HG03159 (cell line): ENCODE measurements around the gene TMEM25.
A peak's percentile ranks its signal among the peaks of the same experiment; 100 is the strongest.

Experiments used
- ATAC-seq: cut with Tn5 transposase; IDR thresholded peaks from one replicate; pipeline ENCODE4 v1.9.1; 2021; ENCODE audit warnings: mild to moderate bottlenecking, moderate library complexity; ENCODE audit not compliant: unreplicated experiment

TMEM25 gene

DNA sequence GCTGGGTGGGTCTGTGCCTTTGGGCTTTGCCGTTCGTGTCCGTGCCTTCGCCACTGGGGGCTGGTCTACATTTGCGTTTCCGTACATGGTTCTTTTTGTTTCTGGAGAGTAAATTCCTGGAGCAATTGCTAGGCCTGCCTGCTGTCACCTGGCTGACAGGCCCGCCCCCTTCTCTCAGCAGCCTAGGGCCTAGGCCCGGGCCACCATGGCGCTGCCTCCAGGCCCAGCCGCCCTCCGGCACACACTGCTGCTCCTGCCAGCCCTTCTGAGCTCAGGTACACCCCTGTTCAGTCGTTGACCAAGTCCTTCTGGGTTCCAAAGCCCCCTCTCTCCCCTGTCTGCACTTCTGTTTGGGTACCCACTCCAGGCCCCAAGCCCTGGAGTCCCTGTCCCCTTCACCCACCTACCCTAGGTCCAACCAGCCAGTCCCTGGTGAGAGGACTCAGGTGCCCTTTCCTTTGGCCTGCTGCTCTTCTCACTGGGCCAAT, 649 bp downstream of the TMEM25 start:
- ATAC-seq: no peak

DNA sequence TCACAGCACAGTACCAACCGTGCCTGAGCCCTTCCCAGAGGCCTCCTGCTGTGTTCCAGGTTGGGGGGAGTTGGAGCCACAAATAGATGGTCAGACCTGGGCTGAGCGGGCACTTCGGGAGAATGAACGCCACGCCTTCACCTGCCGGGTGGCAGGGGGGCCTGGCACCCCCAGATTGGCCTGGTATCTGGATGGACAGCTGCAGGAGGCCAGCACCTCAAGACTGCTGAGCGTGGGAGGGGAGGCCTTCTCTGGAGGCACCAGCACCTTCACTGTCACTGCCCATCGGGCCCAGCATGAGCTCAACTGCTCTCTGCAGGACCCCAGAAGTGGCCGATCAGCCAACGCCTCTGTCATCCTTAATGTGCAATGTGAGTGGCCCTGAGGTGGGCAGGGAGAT, 1.1 kb downstream of the TMEM25 start:
- no peak for ATAC-seq

DNA sequence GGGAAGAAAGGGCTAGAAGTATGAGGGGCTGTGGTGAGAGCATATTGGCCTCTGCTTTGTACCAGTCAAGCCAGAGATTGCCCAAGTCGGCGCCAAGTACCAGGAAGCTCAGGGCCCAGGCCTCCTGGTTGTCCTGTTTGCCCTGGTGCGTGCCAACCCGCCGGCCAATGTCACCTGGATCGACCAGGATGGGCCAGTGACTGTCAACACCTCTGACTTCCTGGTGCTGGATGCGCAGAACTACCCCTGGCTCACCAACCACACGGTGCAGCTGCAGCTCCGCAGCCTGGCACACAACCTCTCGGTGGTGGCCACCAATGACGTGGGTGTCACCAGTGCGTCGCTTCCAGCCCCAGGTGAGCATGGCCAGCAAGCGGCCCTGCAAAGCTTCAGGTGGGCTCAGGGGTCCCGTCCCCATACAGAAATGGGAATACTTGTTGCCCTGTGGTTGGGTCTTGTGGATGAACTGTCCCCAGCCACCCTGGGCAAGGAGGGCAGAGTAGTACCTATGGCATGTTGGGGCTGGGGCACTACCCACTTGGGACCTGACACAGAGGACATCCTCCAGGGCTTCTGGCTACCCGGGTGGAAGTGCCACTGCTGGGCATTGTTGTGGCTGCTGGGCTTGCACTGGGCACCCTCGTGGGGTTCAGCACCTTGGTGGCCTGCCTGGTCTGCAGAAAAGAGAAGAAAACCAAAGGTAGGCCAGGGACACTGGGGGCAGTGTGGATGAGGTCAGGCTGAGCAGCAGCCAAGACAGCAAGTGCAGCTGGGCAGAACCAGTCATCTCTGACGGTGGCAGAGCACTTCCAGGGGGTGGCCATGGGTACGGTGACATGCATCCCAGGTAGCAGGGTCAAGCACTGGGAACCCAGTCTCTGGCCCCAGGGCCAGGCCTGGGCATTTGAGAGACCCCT, 2.1 kb downstream of the TMEM25 start:
- no peak for ATAC-seq

DNA sequence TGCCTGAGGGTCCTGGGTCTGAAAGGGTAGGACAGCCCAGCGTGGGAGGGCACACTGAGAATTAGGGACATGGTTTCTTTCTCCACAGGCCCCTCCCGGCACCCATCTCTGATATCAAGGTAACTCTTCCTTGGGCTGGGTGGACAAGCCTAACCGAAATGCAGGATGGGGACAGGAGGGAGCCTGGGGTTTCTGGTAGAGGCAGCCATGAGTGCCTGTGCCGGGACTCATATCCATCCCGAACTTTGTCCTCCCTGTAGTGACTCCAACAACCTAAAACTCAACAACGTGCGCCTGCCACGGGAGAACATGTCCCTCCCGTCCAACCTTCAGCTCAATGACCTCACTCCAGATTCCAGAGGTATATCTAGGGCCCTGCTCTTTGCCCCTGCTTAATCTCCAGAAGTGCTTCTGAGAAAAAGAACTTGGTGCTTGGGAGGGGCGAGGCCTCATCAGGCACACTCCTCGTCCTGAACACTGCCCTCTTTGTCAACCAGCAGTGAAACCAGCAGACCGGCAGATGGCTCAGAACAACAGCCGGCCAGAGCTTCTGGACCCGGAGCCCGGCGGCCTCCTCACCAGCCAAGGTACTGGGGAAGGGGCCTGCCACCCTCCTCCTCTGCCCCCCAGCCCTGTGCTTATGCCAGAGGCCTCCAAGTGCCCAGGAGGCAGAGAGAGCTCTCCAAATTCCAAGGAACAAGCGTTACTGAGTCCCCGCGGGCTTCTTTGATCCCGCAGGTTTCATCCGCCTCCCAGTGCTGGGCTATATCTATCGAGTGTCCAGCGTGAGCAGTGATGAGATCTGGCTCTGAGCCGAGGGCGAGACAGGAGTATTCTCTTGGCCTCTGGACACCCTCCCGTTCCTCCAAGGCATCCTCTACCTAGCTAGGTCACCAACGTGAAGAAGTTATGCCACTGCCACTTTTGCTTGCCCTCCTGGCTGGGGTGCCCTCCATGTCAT, 3.1 kb downstream of the TMEM25 start:
- no peak for ATAC-seq

DNA sequence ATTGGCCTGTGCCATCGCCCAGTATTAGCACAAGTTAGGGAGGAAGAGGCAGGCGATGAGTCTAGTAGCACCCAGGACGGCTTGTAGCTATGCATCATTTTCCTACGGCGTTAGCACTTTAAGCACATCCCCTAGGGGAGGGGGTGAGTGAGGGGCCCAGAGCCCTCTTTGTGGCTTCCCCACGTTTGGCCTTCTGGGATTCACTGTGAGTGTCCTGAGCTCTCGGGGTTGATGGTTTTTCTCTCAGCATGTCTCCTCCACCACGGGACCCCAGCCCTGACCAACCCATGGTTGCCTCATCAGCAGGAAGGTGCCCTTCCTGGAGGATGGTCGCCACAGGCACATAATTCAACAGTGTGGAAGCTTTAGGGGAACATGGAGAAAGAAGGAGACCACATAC, 4.3 kb downstream of the TMEM25 start:
- no peak for ATAC-seq

DNA sequence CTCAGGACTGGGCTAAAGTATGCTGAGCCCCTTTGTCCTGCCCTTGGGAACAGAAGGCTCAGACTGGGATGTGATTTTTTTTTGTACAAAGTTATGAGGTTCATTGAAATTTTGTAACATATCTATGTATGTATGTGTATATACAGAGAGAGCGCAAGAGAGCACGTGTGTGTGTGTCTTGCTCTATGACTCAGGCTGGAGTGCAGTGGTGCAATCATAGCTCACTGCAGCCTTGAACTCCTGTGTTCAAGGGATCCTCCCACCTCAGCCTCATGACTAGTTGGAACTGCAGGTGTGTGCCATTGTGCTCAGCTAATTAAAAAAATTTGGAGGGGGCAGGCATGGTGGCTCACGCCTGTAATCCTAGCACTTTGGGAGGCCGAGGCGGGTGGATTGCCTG, 5.7 kb downstream of the TMEM25 start:
- ATAC-seq: no peak

DNA sequence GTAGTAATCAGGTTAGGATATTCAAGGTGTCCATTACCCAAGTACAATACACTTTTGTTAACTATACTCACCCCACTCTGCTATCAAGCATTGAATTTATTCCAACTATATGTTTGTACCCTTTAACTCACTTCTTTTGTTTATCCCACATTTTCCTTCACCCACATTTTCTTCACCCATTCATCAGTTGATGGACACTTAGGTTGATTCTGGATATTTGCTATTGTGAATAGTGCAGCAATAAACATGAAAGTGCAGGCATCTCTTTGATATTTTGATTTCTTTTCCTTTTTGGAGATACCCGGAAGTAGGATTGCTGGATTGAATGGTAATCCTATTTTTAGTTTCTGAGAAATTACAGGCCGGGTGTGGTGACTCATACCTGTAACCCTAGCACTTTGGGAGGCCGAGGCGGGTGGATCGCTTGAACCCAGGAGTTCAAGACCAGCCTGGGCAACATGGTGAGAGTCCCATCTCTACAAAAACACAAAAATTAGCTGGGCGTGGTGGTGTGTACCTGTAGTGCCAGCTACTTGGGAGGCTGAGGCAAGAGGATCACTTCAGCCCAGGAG, 6.5 kb downstream of the TMEM25 start:
- no peak for ATAC-seq

DNA sequence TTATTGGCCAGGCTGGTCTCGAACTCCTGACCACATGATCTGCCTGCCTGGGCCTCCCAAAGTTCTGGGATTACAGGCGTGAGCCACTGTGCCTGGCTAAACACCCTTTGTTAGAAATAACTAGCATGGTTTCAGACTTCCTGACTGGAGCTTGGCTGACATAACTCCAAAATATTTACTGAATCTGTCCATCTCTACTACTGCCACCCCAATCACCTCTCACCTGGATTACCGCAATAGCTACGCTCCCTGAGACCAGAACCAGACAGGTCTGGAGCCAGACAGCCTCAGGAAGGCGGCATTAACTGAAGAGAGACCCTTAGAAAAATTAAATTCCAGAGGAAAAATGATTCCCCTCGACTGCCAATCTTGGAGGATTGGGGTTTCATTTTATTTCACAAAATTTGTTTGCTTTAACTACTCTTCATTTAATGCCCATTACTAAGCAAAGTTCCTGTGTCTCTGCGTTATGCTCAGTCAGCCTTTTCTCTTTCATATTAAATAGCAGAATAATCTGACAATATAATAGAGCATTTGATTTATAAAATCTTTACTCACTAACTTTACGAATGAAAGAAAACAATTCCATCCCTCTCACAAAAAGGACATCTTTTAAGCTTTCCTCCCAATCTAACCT, 13.1 kb downstream of the TMEM25 start:
- no peak for ATAC-seq

DNA sequence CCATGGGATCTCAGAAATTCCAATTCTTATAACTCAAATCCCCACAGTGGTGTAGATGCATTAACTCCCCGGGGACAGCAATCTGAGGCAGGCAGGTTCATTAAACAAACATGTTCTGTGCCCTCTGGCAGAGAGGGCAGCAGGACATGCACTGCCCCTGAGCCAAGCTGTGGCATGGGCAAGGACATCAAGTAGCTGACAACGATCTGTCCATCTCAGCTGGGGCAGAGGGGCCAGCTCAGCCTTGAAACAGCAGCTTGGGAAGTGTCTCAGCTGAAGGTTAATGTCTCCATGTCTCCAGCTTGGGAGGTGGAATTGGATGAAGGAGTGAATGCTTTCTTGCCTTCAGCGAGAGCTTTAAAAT, 13.6 kb downstream of the TMEM25 start:
- no peak for ATAC-seq

DNA sequence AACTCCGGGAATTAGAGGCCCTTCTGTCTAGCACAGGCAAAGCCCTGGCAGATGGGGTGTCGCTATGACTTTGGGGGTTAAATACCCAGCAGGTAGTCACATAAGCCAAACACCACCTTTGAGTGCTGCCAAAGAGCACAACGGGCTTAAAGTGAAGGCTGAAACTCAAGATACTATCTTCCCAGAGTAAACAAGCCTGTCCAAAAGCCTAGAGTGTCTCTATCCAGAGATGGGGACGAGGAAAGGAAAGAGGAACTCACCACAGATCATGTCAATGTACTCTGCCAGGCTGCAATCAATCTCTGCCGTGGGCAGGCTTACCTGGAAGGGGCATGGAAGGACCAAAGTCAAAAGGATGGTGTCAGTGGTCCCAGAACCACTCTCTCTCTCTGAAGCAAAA, 14.5 kb downstream of the TMEM25 start:
- no peak for ATAC-seq

DNA sequence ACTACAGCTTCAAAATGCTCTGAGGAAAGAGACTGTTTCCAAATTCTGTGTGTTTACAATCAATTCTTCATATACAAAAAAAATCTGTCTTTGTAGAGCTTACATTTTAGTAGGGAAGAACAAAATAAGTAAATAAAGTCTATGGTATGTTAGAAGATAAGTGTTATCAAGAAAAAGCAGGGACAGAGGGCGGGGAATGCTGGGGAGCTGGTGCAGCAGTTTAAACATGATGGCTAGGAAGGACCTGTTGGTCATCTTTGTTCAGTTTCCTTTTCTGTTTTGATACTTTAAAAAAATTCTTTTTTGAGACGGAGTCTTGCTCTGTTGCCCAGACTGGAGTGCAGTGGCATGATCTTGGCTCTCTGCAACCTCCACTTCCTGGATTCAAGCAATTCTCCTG, 16.1 kb downstream of the TMEM25 start:
- no peak for ATAC-seq

DNA sequence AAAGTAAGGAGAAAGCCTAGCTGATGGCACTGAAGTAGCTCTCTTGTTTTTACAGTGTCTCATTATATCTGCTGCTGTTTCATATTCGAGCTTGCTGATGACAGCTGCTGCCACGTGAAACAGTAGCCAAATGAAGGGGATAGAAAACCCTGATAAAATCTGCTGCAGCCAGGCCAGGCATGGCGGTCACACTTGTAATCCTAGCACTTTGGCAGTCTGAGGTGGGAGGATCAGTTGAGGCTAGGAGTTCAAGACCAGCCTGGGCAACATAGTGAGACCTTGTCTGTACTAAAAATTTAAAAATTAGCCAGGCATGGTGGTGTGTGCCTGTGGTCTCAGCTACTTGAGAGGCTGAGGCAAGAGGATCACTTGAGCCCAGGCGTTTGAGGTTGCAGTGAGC, 21.3 kb downstream of the TMEM25 start:
- ATAC-seq: no peak

DNA sequence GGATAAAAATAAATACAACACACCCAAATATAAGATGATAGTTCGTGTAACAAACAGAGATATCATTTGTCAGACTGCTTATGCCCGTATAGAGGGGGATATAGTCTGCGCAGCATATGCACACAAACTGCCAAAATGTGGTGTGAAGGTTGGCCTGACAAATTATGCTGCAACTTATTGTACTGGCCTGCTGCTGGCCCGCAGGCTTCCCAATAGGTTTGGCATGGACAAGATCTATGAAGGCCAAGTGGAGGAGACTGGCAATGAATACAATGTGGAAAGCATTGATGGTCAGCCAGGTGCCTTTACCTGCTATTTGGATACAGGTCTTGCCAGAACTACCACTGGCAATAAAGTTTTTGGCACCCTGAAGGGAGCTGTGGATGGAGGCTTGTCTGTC, 29.8 kb downstream of the TMEM25 start:
- ATAC-seq: no peak

DNA sequence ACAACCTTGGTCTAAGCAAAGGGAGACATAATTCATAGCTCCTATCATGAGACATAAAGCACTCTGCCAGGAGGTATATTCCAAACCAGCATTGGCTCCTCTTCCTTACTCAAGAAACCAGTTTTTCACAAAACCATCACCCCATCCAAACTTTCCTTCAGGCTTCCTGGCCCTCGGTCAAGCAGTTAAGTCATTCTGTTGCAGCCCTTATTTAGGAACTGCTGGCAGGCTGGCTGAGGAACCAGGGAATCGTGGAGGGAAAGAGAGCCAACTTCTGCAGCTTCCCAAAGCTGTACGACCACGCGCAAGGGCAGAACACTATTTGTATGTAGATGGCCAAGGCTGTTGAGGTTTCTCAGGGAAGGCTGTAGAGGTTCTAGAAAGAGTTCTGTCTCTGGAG, 34.1 kb downstream of the TMEM25 start:
- no peak for ATAC-seq

DNA sequence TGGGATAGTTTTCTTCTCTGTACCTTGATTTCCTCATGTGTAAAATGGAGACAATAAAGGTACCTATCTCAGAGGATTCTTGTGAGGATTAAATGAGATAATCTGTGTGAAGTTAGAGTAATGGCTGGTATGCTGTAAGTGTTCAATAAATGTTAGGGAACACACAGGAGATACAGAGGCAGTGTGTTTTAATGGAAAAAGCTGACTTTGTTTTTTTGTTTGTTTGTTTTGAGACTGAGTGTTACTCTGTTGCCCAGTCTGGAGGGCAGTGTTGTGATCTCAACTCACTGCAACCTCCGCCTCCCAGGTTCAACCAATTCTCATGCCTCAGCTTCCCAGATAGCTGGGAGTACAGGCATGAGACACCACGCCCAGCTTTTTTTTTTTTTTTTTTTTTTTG, 38.7 kb downstream of the TMEM25 start:
- no peak for ATAC-seq

DNA sequence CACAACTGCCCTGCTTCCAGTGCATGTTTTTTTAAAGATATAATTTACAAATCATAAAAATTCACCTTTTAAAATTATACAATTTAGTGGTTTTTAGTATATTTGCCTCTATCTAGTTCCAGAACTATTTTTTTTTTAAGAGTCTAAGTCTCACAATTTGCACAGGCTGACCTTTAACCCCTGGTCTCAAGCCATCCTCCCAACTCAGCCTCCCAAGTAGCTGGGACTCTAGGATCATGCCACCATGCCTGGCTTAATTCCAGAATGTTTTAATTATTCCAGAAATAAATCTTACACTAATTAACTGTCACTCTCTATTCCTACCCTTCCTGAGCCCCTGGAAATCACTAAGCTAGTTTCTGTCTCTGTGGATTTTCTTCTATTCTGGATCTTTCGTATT, 39.8 kb downstream of the TMEM25 start:
- ATAC-seq: no peak

DNA sequence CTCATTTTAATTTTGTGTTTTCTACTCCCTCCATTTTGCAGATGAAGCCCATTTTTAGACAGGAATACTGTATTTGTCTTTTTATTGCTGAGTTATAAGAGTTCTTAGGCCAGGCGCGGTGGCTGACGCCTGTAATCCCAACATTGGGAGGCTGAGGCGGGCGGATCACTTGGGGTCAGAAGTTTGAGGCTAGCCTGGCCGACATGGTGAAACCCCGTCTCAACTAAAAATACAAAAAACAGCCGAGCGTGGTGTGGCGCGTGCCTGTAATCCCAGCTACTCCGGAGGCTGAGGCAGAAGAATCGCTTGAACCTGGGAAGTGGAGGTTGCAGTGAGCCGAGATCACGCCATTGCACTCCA, 40.7 kb downstream of the TMEM25 start:
- peak; percentile 15 for ATAC-seq

DNA sequence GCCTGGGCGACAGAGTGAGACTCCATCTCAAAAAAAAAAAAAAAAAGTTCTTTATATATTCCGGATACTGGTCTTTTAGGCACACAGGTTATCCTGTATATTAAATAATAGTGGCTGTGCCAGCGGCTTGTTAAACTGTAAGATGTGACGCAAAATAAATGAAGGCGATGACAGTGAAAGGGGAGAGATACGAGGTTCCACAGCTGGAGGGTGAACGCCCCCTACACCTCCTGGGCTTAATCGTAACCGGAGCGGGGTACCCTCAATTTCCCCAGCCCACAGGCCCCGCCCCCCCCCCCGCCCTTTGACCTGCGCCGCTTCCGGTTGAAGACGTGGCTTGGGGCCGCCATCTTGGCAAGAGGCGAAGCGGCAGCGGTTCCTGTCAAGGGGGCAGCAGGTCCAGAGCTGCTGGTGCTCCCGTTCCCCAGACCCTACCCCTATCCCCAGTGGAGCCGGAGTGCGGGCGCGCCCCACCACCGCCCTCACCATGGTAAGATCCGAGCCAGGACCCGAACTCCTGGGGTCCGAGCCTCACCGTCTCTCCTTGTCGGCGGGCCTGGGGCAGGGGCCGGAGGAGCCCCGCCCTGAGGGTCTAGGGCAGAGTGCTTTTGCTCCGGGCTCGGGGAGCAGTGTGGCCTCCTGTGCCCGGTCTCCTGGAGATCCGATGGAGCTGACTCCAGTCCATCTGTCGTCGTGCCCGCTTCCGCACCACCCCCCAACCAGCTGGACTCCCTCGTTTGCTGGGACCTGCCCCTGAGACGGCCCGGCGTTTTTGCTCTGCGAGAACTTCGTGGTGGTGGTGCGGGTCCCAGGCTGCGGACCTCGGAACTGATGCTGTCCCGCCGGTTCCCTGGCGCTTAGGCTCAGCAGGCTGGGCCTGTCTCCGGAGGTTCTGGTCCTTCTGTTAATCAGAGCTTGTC, 41.3 kb downstream of the TMEM25 start, which contains the start of gene ARCN1:
Gene ARCN1, plus strand, starts transcription at position 349 of the 920 bp plus-strand sequence. Its CDS starts 139 bp downstream, at position 488.
- peak; percentile 67 for ATAC-seq

DNA sequence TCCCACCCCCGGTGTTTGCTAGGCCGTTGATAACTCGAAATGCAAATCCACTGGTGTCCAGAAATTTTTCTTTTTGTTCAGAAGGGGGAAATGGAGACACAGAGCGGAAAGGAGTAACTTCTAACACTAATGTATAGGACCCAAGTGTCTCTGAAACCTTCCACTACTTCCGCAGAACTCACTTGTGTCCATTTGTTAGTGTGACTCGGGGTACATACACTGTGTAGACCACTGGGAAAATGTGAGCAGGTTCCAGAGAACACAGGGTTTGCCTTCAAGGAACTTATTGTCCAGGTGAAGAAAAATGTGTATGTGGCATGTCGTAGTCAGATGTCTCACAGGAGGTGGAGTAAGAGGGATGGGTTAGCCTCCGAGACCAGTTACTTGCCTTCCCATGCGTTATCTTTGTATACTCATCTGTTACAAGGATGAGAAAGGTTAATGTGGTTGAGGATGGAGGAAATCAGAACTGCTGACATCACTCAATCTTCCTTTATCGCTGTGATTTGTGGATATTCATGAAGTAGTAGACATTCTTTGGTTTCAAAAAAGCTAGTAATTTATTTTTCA, 42.1 kb downstream of the TMEM25 start:
- ATAC-seq: peak; percentile 23
